GM12878 (cell line): ENCODE results near the gene RGS12. TPM values are rescaled to one million over a fixed set of nuclear protein-coding genes. Genes with fewer than 3 reads are reported as not detected.

ENCODE experiments used
- EGR1 ChIP-seq, 2 experiments: IDR thresholded peaks; 1 replicate in 1 of 2; 2 replicates in 1 of 2; pipeline ENCODE4 v1.6.1; 2011 to 2012; ENCODE audit warnings: low read depth in 2 of 2, low read length in 2 of 2, borderline replicate concordance in 1 of 2, mild to moderate bottlenecking in 1 of 2, moderate library complexity in 1 of 2
- KAT2A ChIP-seq: conservative IDR thresholded peaks from 2 replicates; pipeline ENCODE4 v1.6.1; 2011; ENCODE audit warnings: low read depth, low read length; ENCODE audit not compliant: control insufficient read depth
- MEF2B ChIP-seq: fragments of 450-650 bp; IDR thresholded peaks from 2 replicates; pipeline ENCODE4 v1.6.1; 2018; ENCODE audit warnings: mild to moderate bottlenecking, moderate library complexity; ENCODE audit not compliant: partially characterized antibody, poor library complexity, severe bottlenecking
- MYC ChIP-seq: IDR thresholded peaks from 2 replicates; pipeline ENCODE4 v1.6.1; 2011; ENCODE audit warnings: mild to moderate bottlenecking, low read length, moderate library complexity, inconsistent platforms; ENCODE audit not compliant: insufficient read depth, insufficient replicate concordance, insufficient read length, severe bottlenecking
- SUZ12 ChIP-seq: fragments of 200-600 bp; sonication (generic); IDR thresholded peaks from one replicate; pipeline ENCODE4 v1.6.1; 2018; ENCODE audit warnings: antibody characterized with exemption, mild to moderate bottlenecking; ENCODE audit not compliant: unreplicated experiment
- polyA plus RNA-seq, 11 experiments: library from polyadenylated mRNA; depleted of rRNA in 4 of 11; unstranded in 6 of 11; stranded (reverse) in 5 of 11; fragments of >200 nt; fragmentation: Nextera tagmentation in 4 of 11; fragmentation: Illumina TruSeq in 1 of 11; extraction: Ambion mirVana in 4 of 11; extraction: Trizol in 1 of 11; gene quantifications; 1 replicate in 1 of 11; 2 replicates in 10 of 11; pipeline versions ENCODE4 v1.2.1 to v1.2.3, GENCODE V29; 2011 to 2016; ENCODE audit warnings: inconsistent platforms in 2 of 11, missing spikeins in 2 of 11, low read depth in 1 of 11
- total RNA-seq, 4 experiments: library from RNA; depleted of rRNA in 3 of 4; stranded (reverse); fragments of >200 nt in 3 of 4; fragmentation: Illumina TruSeq in 1 of 4; extraction: Trizol in 1 of 4; gene quantifications; 2 replicates each; pipeline versions ENCODE4 v1.2.1 to v1.2.3, GENCODE V29; 2013 to 2021
- TF ChIP-seq, protein P1 (sequence below): IDR thresholded peaks from 2 replicates; pipeline ENCODE4 v1.6.1; 2011; ENCODE audit warnings: borderline replicate concordance, low read depth, mild to moderate bottlenecking, moderate library complexity, mixed read lengths, low read length; ENCODE audit not compliant: insufficient read depth; ENCODE audit errors: extremely low read length
- TF ChIP-seq, protein P2 (sequence below): fragments of 450-650 bp; formaldehyde crosslinking; IDR thresholded peaks from 2 replicates; pipeline ENCODE4 v1.4.0; 2020; ENCODE audit warnings: mild to moderate bottlenecking, moderate library complexity

RGS12 gene
- total and polyA plus RNA-seq, 10 of the 15 experiments (the other 5 are each of a cell fraction or from before 2014, with no cell fraction given): 0.02 to 2.2 (median 0.73) TPM

DNA sequence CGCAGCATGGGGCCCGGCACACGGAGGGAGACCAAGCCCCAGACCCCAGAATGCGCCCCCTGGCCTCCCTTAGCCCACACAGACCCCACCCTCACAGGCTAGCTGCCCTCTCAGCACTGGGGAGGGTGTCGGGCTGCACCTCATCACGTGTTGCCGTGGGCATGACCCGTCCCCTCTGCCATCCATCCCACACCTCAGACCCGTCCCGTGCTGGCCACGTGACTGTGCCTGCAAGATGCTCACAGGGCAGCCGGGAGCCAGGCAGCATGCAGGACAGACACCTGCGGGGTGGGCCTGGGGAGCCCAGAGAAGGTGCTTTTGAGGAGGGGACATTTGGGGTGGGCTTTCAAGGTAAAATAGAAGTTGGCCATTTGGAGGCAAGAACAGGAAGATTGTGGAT is 39.0 kb upstream of the RGS12 start (continued):
- TF ChIP-seq, protein P1, sequence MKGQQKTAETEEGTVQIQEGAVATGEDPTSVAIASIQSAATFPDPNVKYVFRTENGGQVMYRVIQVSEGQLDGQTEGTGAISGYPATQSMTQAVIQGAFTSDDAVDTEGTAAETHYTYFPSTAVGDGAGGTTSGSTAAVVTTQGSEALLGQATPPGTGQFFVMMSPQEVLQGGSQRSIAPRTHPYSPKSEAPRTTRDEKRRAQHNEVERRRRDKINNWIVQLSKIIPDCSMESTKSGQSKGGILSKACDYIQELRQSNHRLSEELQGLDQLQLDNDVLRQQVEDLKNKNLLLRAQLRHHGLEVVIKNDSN: no peak
- no peak for TF ChIP-seq MEF2B
- TF ChIP-seq EGR1 (IDR thresholded peaks at IDR 0.05; ENCODE audit: borderline replicate concordance in 1 of 2, low read depth in 2 of 2, low read length in 2 of 2): no peak
- TF ChIP-seq MYC: no peak
- TF ChIP-seq, protein P2, sequence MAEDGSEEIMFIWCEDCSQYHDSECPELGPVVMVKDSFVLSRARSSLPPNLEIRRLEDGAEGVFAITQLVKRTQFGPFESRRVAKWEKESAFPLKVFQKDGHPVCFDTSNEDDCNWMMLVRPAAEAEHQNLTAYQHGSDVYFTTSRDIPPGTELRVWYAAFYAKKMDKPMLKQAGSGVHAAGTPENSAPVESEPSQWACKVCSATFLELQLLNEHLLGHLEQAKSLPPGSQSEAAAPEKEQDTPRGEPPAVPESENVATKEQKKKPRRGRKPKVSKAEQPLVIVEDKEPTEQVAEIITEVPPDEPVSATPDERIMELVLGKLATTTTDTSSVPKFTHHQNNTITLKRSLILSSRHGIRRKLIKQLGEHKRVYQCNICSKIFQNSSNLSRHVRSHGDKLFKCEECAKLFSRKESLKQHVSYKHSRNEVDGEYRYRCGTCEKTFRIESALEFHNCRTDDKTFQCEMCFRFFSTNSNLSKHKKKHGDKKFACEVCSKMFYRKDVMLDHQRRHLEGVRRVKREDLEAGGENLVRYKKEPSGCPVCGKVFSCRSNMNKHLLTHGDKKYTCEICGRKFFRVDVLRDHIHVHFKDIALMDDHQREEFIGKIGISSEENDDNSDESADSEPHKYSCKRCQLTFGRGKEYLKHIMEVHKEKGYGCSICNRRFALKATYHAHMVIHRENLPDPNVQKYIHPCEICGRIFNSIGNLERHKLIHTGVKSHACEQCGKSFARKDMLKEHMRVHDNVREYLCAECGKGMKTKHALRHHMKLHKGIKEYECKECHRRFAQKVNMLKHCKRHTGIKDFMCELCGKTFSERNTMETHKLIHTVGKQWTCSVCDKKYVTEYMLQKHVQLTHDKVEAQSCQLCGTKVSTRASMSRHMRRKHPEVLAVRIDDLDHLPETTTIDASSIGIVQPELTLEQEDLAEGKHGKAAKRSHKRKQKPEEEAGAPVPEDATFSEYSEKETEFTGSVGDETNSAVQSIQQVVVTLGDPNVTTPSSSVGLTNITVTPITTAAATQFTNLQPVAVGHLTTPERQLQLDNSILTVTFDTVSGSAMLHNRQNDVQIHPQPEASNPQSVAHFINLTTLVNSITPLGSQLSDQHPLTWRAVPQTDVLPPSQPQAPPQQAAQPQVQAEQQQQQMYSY (CRISPR knock-in tag): no peak
- TF ChIP-seq KAT2A: no peak
- no peak for TF ChIP-seq SUZ12
